WI38 (cell line): ENCODE data around the gene SFXN3.

Experiments
- H3K4me3 ChIP-seq: 2 replicates; pipeline ENCODE4 v1.5.1; 2011; ENCODE audit warnings: low read depth, mild to moderate bottlenecking, control low read depth, low read length
- CTCF ChIP-seq: IDR thresholded peaks from 2 replicates; pipeline ENCODE4 v1.5.1; 2012; ENCODE audit warnings: low read depth, mild to moderate bottlenecking, control low read depth, low read length

SFXN3 gene

DNA sequence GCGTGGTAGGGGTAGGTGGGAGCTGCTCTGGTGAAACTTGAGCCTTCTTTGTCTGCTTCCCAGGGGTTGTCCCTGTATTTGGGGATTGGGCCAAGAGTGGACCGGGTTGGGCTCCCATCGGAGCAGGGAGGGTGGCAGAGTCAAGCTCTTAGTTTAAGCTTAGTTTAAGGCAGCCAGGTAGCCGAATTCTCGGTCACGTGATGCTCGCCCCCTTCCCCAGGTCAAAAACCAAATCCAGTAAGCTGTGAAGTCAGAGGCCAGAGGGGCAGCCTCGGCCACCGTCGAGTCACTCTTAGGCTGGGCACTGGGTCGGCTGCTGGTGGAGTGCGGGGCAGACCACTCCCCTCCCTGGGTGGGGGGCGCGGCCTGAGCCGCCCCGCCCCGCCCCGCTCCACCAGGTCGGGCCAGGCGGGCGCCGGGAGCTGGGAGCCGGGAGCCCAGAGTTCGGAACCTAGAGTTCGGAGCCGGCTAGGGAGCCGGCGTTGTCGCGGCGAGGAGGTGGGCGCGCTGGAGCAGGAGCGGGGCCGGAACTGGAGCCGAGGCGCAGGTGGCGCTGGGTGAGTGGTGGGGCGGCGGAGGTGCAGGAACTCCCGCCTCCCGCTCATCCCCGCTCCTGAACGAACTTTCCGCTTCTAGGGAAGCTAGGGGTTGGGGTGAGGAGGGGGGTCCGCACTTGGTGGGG lies 34.2 kb upstream of the SFXN3 start:
- TF ChIP-seq CTCF = no peak
- H3K4me3 ChIP-seq = peak overlapping the region; percentile 91

DNA sequence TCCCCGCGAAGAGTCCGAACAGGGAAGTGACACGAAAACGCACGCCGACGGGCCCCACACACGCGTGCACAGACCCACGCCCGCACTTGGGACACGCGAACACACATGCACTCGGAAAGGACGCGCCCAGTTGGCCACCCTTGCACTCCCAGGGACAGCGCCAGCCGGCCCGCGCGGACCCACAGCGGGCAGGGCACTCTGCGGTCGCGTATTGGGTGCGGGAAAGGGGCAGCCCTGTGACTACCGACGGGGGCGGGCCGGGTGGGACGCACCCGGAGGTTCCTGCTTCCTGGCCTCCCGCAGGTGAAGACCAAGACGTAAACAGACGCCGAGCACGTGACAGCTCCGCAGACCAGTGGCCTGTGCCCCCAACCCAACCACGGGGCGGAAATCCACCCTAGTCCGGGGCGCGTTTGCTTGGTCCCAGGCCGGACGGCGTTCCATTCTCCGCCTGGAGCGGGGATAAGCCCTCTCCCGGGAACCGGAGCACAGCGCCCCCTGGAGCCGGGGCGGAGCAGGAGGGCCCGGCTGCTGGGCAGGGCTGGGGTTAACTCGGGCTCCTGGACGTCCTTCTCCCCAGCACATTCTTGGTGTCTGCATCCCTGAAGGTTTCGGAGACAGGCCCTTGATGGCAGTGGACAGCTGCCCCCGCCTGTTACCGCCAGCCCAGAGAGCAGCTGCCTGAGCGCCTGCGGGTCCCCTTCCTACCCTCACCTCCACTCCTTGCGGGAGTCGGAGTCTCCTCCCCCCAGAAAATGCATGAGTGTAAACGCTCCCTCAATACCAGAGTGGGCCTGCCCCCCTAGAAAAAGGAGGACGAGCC lies 33.5 kb upstream of the SFXN3 start:
- H3K4me3 ChIP-seq = peak overlapping the region; percentile 91
- TF ChIP-seq CTCF = peak; percentile 79

DNA sequence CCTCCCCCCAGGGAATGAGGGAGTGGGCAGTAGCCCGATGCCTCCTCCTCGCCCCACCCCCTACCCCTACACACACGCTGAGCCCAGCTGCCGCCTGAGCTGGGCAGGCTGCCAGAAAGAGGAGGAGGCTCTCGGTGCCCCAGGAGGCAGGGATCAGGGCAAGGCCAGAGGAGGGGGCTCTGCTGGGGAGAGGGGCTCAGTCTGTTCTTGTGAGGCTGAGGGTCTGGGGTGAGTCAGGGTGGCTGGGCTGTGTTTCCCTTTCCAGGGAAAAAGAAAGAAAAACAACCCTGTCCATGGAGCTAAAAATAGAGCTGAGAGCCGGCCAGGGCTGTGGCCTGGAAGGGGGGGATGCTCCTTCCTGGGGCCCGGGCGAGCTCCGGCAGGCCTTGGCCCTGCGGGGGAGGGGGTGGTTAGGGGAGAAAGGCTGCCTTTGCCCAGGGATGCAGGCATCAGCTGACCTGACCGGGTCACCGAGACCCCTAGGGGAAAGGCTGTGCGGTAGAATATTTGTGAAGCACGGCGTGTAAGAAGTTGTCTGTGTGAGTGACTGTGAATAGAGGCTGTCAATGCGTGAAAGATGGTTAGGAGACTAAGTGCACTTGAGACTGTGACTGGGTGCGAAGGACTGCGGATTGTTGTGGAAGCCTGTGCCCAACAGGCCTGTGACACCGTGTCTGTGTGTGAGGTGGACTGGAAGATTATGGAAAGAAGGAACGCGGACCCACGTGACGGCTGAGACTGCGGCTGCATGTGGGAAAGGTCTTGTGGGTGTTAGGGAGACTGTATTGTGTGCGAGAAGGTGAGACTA lies 32.6 kb upstream of the SFXN3 start:
- peak overlapping the region; percentile 91 for H3K4me3 ChIP-seq
- TF ChIP-seq CTCF = no peak

DNA sequence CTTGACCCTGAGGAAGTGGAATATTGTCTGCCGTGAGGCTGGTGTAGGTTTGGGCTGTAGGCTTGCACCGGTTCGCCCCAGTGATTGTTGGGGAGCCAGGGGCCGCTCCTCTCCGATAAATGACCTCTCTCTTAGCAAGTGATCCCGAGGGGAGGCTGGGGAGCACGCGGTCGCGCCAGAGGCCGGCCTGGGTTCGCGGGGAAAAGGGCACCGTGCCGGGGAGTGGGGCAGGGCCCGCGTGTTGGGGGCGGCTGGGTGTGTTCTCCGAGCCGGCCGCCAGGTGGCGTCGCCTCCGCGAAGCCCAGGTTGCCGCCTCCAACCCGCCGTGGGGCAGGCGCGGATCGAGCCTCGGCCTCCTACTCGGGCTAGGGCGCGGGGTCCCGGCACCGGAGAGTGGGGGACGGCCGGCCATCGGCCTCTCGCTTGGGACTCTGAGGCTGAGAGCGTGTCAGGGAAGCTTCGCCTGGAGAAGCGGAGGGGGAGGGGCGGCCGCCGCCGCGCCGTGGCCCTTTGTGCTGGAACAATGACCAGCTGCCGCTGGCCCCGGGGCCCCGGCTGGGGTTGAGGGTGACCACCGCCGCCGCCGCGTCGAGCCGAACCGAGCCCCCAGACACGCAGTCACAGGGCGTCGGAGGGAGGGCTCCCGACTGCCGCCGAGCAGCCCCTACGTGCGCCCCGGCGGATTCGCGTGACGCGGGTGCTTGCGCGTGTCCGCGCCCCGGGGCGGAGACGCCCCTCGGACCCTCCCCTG lies 31.9 kb upstream of the SFXN3 start:
- TF ChIP-seq CTCF = peak; percentile 81
- peak overlapping the region; percentile 91 for H3K4me3 ChIP-seq

GRCh38 chr10:100999742-101000126 lies 31.3 kb upstream of the SFXN3 start, which contains the start of gene LZTS2:
Gene LZTS2 (plus strand): TSS chr10:100999808. CDS start chr10:101002539, 2,731 bp downstream.
- no peak for TF ChIP-seq CTCF
- peak within 1 kb of the TSS; percentile 91 for H3K4me3 ChIP-seq

DNA sequence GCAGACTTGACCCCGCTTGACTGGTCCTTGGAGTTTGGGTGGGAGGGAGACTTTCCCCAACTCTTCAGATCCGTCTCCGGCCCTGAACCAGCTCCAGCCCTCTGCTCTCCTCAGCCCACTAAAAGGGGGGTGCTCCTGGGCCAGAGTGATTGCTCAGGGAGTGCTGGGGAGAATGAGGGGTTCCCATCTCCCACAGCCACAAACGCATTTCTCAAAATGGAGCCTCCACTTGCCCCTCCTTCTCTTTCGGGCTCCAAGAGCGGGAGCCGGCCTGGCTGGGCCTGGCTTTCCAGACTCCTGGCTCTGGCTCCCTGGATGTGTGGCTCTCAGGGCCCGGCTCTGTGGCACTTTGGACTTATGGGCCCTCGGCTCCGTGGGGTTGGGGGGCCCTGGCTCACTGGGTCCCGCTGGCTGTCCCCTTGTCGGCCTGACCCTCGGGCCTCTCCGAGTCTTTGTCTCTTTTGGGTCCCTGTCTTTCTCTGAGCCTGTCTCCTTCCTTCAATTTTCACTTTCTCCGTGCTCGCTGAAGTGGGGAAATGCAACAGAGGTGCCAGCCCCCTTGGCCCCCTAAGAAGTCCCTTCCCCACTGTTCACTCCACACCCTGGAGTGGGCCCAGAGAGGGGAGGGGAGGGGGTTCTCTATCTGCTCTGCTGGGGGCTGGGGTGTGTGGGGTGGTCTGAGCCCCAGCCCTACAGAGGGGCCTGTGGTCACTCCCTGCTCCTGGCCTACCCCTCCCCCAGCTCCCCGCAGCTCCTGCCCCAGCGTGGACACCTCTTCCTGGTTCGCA lies 30.7 kb upstream of the SFXN3 start:
- no peak for TF ChIP-seq CTCF
- H3K4me3 ChIP-seq = peak overlapping the region; percentile 91
